ENCODE results near the gene ATG10.
"Not testable (repeated sequence)": the region's sequence is repeated elsewhere in the genome, so short reads cannot be mapped to it uniquely, and the experiment has no call there.

Gene ATG10

GRCh38 chr5:82050955-82051354 lies 79.1 kb downstream of the ATG10 start:
- H3K4me3 ChIP-seq (ENCODE audit: low read depth, low read length): no peak overlapping the region
- no peak for DNase-seq
- TF ChIP-seq CTCF (IDR thresholded peaks at IDR 0.05; ENCODE audit: low read depth, low read length, missing control alignments): no peak
- H3K27me3 ChIP-seq (replicated peaks): no peaks in the 10 kb centered on the region
- H3K27ac ChIP-seq: no peak overlapping the region
- in situ Hi-C loops (cut with HindIII; ENCODE audit: low pct_ligation_motif_present, low sequenced_read_pairs): no loop called here
- H3K36me3 ChIP-seq (replicated peaks): no peaks in the 10 kb centered on the region

- in situ Hi-C loops (cut with HindIII; ENCODE audit: low pct_ligation_motif_present, low sequenced_read_pairs): no loop called here
- no peak overlapping the region for H3K4me3 ChIP-seq (ENCODE audit: low read depth, low read length)
- no peaks in the 10 kb centered on the region for H3K27me3 ChIP-seq (replicated peaks)
- no peak for DNase-seq
- no peaks in the 10 kb centered on the region for H3K36me3 ChIP-seq (replicated peaks)
- no peak for TF ChIP-seq CTCF (IDR thresholded peaks at IDR 0.05; ENCODE audit: low read depth, low read length, missing control alignments)
- H3K27ac ChIP-seq: no peak overlapping the region
Observed at GRCh38 chr5:82054004-82054710, 82.3 kb downstream of the ATG10 start.

GRCh38 chr5:82057051-82057450 lies 85.2 kb downstream of the ATG10 start:
- no peak for TF ChIP-seq CTCF (IDR thresholded peaks at IDR 0.05; ENCODE audit: low read depth, low read length, missing control alignments)
- in situ Hi-C loops (cut with HindIII; ENCODE audit: low pct_ligation_motif_present, low sequenced_read_pairs): no loop called here
- no peak for DNase-seq
- H3K27me3 ChIP-seq (replicated peaks): no peaks in the 10 kb centered on the region
- no peaks in the 10 kb centered on the region for H3K36me3 ChIP-seq (replicated peaks)
- H3K4me3 ChIP-seq (ENCODE audit: low read depth, low read length): no peak overlapping the region
- no peak overlapping the region for H3K27ac ChIP-seq

GRCh38 chr5:82058710-82059109 lies 86.9 kb downstream of the ATG10 start:
- peak; percentile 7 for DNase-seq
- Histone ChIP-seq H3K27ac (no peak overlapping the region), H3K4me3 (ENCODE audit: low read depth, low read length) (no peak overlapping the region), H3K36me3 (replicated peaks) (no peaks in the 10 kb centered on the region), H3K27me3 (replicated peaks) (no peaks in the 10 kb centered on the region)
- in situ Hi-C loops (cut with HindIII; ENCODE audit: low pct_ligation_motif_present, low sequenced_read_pairs): no loop called here
- no peak for TF ChIP-seq CTCF (IDR thresholded peaks at IDR 0.05; ENCODE audit: low read depth, low read length, missing control alignments)

GRCh38 chr5:82066791-82067190 lies 95.0 kb downstream of the ATG10 start:
- TF ChIP-seq CTCF (IDR thresholded peaks at IDR 0.05; ENCODE audit: low read depth, low read length, missing control alignments): no peak
- no peaks in the 10 kb centered on the region for H3K27me3 ChIP-seq (replicated peaks)
- no peak for DNase-seq
- no peak overlapping the region for H3K27ac ChIP-seq
- no peak overlapping the region for H3K4me3 ChIP-seq (ENCODE audit: low read depth, low read length)
- H3K36me3 ChIP-seq (replicated peaks): no peaks in the 10 kb centered on the region
- in situ Hi-C loops (cut with HindIII; ENCODE audit: low pct_ligation_motif_present, low sequenced_read_pairs): no loop called here

GRCh38 chr5:82068042-82068441 lies 96.2 kb downstream of the ATG10 start:
- not testable (repeated sequence) for H3K27me3 ChIP-seq (replicated peaks); DNase-seq

More at GRCh38 chr5:82068042-82068441, 96.2 kb downstream of the ATG10 start:
- H3K27ac ChIP-seq; H3K36me3 ChIP-seq (replicated peaks); H3K4me3 ChIP-seq (ENCODE audit: low read depth, low read length); in situ Hi-C loops (cut with HindIII; ENCODE audit: low pct_ligation_motif_present, low sequenced_read_pairs): not testable (repeated sequence)
